Measurements from ENCODE around the gene SRPX. TPM values are rescaled to one million over a fixed set of nuclear protein-coding genes. Genes with fewer than 3 reads are reported as not detected.
A peak's percentile ranks its signal among the peaks of the same experiment; 100 is the strongest.

The SRPX gene
- total and polyA plus RNA-seq, 5 donors: 80.2 to 146 (median 110) TPM

- no peaks in the 10 kb centered on the region for H3K9me3 ChIP-seq (ENCODE audit: control insufficient read depth, low read length)
- no peaks in the 10 kb centered on the region for H3K27me3 ChIP-seq (ENCODE audit: control insufficient read depth, insufficient read depth)
- no peak for ATAC-seq
- no peak for DNase-seq
- H3K27ac ChIP-seq (ENCODE audit: low read length): no peak overlapping the region
- H3K4me3 ChIP-seq (ENCODE audit: low read length): no peak overlapping the region
- H3K4me1 ChIP-seq (ENCODE audit: control insufficient read depth, insufficient read depth, low read length): no peaks in the 10 kb centered on the region
- 42% methylated on average over 2 of the region's 2 CpGs for WGBS
- intact Hi-C loops (cut with DNase I): no loop called here
These were observed 82.3 kb downstream of the SRPX start for GRCh38 chrX:38138157-38138891.

GRCh38 chrX:38129366-38129765 is 91.3 kb downstream of the SRPX start:
- Histone ChIP-seq H3K4me3 (ENCODE audit: low read length) (no peak overlapping the region), H3K4me1 (ENCODE audit: control insufficient read depth, insufficient read depth, low read length) (no peaks in the 10 kb centered on the region), H3K27ac (ENCODE audit: low read length) (no peak overlapping the region), H3K9me3 (ENCODE audit: control insufficient read depth, low read length) (no peaks in the 10 kb centered on the region), H3K27me3 (ENCODE audit: control insufficient read depth, insufficient read depth) (no peaks in the 10 kb centered on the region)
- no peak for ATAC-seq
- intact Hi-C loops (cut with DNase I): no loop called here
- no peak for DNase-seq

GRCh38 chrX:38127961-38128360 is 92.7 kb downstream of the SRPX start:
- no peaks in the 10 kb centered on the region for H3K27me3 ChIP-seq (ENCODE audit: control insufficient read depth, insufficient read depth)
- H3K9me3 ChIP-seq (ENCODE audit: control insufficient read depth, low read length): no peaks in the 10 kb centered on the region
- H3K4me3 ChIP-seq (ENCODE audit: low read length): no peak overlapping the region
- 100% methylated on average over 1 of the region's 1 CpG for whole genome bisulfite sequencing
- DNase-seq (no peak), ATAC-seq (no peak)
- no peak overlapping the region for H3K27ac ChIP-seq (ENCODE audit: low read length)
- intact Hi-C loops (cut with DNase I): no loop called here
- no peaks in the 10 kb centered on the region for H3K4me1 ChIP-seq (ENCODE audit: control insufficient read depth, insufficient read depth, low read length)

GRCh38 chrX:38126179-38126578 is 94.5 kb downstream of the SRPX start:
- DNase-seq (no peak), ATAC-seq (no peak)
- intact Hi-C loops (cut with DNase I): no loop called here
- H3K9me3 ChIP-seq (ENCODE audit: control insufficient read depth, low read length): no peaks in the 10 kb centered on the region
- H3K27me3 ChIP-seq (ENCODE audit: control insufficient read depth, insufficient read depth): no peaks in the 10 kb centered on the region
- no peaks in the 10 kb centered on the region for H3K4me1 ChIP-seq (ENCODE audit: control insufficient read depth, insufficient read depth, low read length)
- H3K27ac ChIP-seq (ENCODE audit: low read length): no peak overlapping the region
- H3K4me3 ChIP-seq (ENCODE audit: low read length): no peak overlapping the region
- WGBS: 87% methylated on average over 3 of the region's 3 CpGs

- Histone ChIP-seq H3K27ac (ENCODE audit: low read length) (no peak overlapping the region), H3K27me3 (ENCODE audit: control insufficient read depth, insufficient read depth) (no peaks in the 10 kb centered on the region), H3K4me3 (ENCODE audit: low read length) (no peak overlapping the region), H3K4me1 (ENCODE audit: control insufficient read depth, insufficient read depth, low read length) (no peaks in the 10 kb centered on the region), H3K9me3 (ENCODE audit: control insufficient read depth, low read length) (no peaks in the 10 kb centered on the region)
- 53% methylated on average over 1 of the region's 1 CpG for WGBS
- ATAC-seq (no peak), DNase-seq (no peak)
- intact Hi-C loops (cut with DNase I): no loop called here
These were observed 96.7 kb downstream of the SRPX start for GRCh38 chrX:38124000-38124399.

- H3K27me3 ChIP-seq (ENCODE audit: control insufficient read depth, insufficient read depth): no peaks in the 10 kb centered on the region
- ATAC-seq: no peak
- no peaks in the 10 kb centered on the region for H3K9me3 ChIP-seq (ENCODE audit: control insufficient read depth, low read length)
- intact Hi-C loops (cut with DNase I): no loop called here
- H3K27ac ChIP-seq (ENCODE audit: low read length): no peak overlapping the region
- H3K4me1 ChIP-seq (ENCODE audit: control insufficient read depth, insufficient read depth, low read length): no peaks in the 10 kb centered on the region
- peak in 2 of 3 donors; percentile 22 to 25 for DNase-seq
- H3K4me3 ChIP-seq (ENCODE audit: low read length): no peak overlapping the region
- WGBS: 62% methylated on average over 7 of the region's 7 CpGs
These were observed 103.2 kb downstream of the SRPX start for GRCh38 chrX:38117485-38117884.

GRCh38 chrX:38116706-38117105 is 104.0 kb downstream of the SRPX start:
- Histone ChIP-seq H3K9me3 (ENCODE audit: control insufficient read depth, low read length) (no peaks in the 10 kb centered on the region), H3K4me1 (ENCODE audit: control insufficient read depth, insufficient read depth, low read length) (no peaks in the 10 kb centered on the region), H3K27ac (ENCODE audit: low read length) (no peak overlapping the region), H3K4me3 (ENCODE audit: low read length) (no peak overlapping the region), H3K27me3 (ENCODE audit: control insufficient read depth, insufficient read depth) (no peaks in the 10 kb centered on the region)
- intact Hi-C loops (cut with DNase I): no loop called here
- 75% methylated on average over 1 of the region's 1 CpG for WGBS
- DNase-seq (no peak), ATAC-seq (no peak)

- Histone ChIP-seq H3K4me3 (ENCODE audit: low read length) (no peak overlapping the region), H3K9me3 (ENCODE audit: control insufficient read depth, low read length) (no peaks in the 10 kb centered on the region), H3K27me3 (ENCODE audit: control insufficient read depth, insufficient read depth) (no peaks in the 10 kb centered on the region), H3K27ac (ENCODE audit: low read length) (no peak overlapping the region), H3K4me1 (ENCODE audit: control insufficient read depth, insufficient read depth, low read length) (no peaks in the 10 kb centered on the region)
- WGBS: 50% methylated on average over 4 of the region's 4 CpGs
- intact Hi-C loops (cut with DNase I): no loop called here
- DNase-seq (no peak), ATAC-seq (no peak)
These were observed 108.1 kb downstream of the SRPX start for GRCh38 chrX:38112566-38112965.

- intact Hi-C loops (cut with DNase I): no loop called here
- Histone ChIP-seq H3K27me3 (ENCODE audit: control insufficient read depth, insufficient read depth) (no peaks in the 10 kb centered on the region), H3K4me3 (ENCODE audit: low read length) (no peak overlapping the region), H3K4me1 (ENCODE audit: control insufficient read depth, insufficient read depth, low read length) (no peaks in the 10 kb centered on the region), H3K27ac (ENCODE audit: low read length) (no peak overlapping the region), H3K9me3 (ENCODE audit: control insufficient read depth, low read length) (no peaks in the 10 kb centered on the region)
- DNase-seq (no peak), ATAC-seq (no peak)
- 93% methylated on average over 5 of the region's 5 CpGs for WGBS
These were observed 109.5 kb downstream of the SRPX start for GRCh38 chrX:38111196-38111595.

GRCh38 chrX:38110231-38110630 is 110.4 kb downstream of the SRPX start:
- Histone ChIP-seq H3K9me3 (ENCODE audit: control insufficient read depth, low read length) (no peaks in the 10 kb centered on the region), H3K4me3 (ENCODE audit: low read length) (no peak overlapping the region), H3K4me1 (ENCODE audit: control insufficient read depth, insufficient read depth, low read length) (no peaks in the 10 kb centered on the region), H3K27me3 (ENCODE audit: control insufficient read depth, insufficient read depth) (no peaks in the 10 kb centered on the region), H3K27ac (ENCODE audit: low read length) (no peak overlapping the region)
- WGBS: 59% methylated on average over 6 of the region's 6 CpGs
- DNase-seq (no peak), ATAC-seq (no peak)
- intact Hi-C loops (cut with DNase I): no loop called here

- Histone ChIP-seq H3K4me3 (ENCODE audit: low read length) (no peak overlapping the region), H3K4me1 (ENCODE audit: control insufficient read depth, insufficient read depth, low read length) (no peaks in the 10 kb centered on the region), H3K9me3 (ENCODE audit: control insufficient read depth, low read length) (no peaks in the 10 kb centered on the region), H3K27me3 (ENCODE audit: control insufficient read depth, insufficient read depth) (no peaks in the 10 kb centered on the region), H3K27ac (ENCODE audit: low read length) (no peak overlapping the region)
- DNase-seq (no peak), ATAC-seq (no peak)
- WGBS: 96% methylated on average over 4 of the region's 4 CpGs
- intact Hi-C loops (cut with DNase I): no loop called here
These were observed 111.4 kb downstream of the SRPX start for GRCh38 chrX:38109042-38109898.
